HEK293 (cell line): ENCODE results near the gene MOB1B.
"Not testable (repeated sequence)": the region's sequence is repeated elsewhere in the genome, so short reads cannot be mapped to it uniquely, and the experiment has no call there.

ENCODE experiments used
- CTCF ChIA-PET: fragments of 350-600 bp; formaldehyde crosslinking; extraction: SDS; loops from one replicate; lab custom pipeline; 2021; ENCODE audit warnings: antibody characterized with exemption; lab: Yijun Ruan, JAX
- POLR2A ChIA-PET: fragments of 300-600 bp; formaldehyde crosslinking; extraction: SDS; loops from one replicate; lab custom pipeline; 2020; ENCODE audit warnings: antibody characterized with exemption, inconsistent platforms; lab: Yijun Ruan, JAX
- H3K27ac ChIP-seq: fragments of 200-500 bp; sonication (Bioruptor generic); 2 replicates; pipeline ENCODE4 v1.5.1; 2014; ENCODE audit warnings: low read depth, low read length, control low read depth, inconsistent platforms; ENCODE audit errors: extremely low read depth
- H3K36me3 ChIP-seq, 2 experiments: fragments of 200-500 bp in 1 of 2; sonication (Bioruptor generic) in 1 of 2; 1 replicate in 1 of 2; 2 replicates in 1 of 2; pipeline ENCODE4 v1.5.1; 2014 to 2017; ENCODE audit warnings: inconsistent platforms in 2 of 2, low read length in 2 of 2; ENCODE audit not compliant: control insufficient read depth in 2 of 2, insufficient read depth in 1 of 2
- H3K4me1 ChIP-seq: fragments of 200-500 bp; sonication (Bioruptor generic); 2 replicates; pipeline ENCODE4 v1.5.1; 2014; ENCODE audit warnings: mild to moderate bottlenecking, low read length, inconsistent platforms; ENCODE audit not compliant: control insufficient read depth, insufficient read depth
- H3K4me3 ChIP-seq: 2 replicates; pipeline ENCODE4 v1.5.1; 2011; ENCODE audit warnings: low read depth, mild to moderate bottlenecking, control low read depth, low read length, moderate library complexity
- H3K9me3 ChIP-seq: fragments of 200-500 bp; sonication (Bioruptor generic); 2 replicates; pipeline ENCODE4 v1.5.1; 2014; ENCODE audit warnings: low read depth, low read length, inconsistent platforms; ENCODE audit not compliant: control insufficient read depth, insufficient read depth
- GLI4 ChIP-seq: fragments of 450-650 bp; formaldehyde crosslinking; IDR thresholded peaks from 2 replicates; pipeline ENCODE4 v1.5.1; 2016; ENCODE audit warnings: missing biosample characterization, missing genetic modification characterization
- ZBTB7A ChIP-seq: fragments of 450-650 bp; formaldehyde crosslinking; IDR thresholded peaks from 2 replicates; pipeline ENCODE4 v1.5.1; 2016; ENCODE audit warnings: low read depth, missing biosample characterization, missing genetic modification characterization
- ZNF114 ChIP-seq: fragments of 450-650 bp; formaldehyde crosslinking; IDR thresholded peaks from 2 replicates; pipeline ENCODE4 v1.5.0; 2017; ENCODE audit warnings: missing biosample characterization, missing genetic modification characterization
- ZNF121 ChIP-seq: fragments of 450-650 bp; formaldehyde crosslinking; IDR thresholded peaks from 2 replicates; pipeline ENCODE4 v1.5.1; 2016; ENCODE audit warnings: missing biosample characterization, missing genetic modification characterization
- ZNF140 ChIP-seq: fragments of 450-650 bp; formaldehyde crosslinking; IDR thresholded peaks from 2 replicates; pipeline ENCODE4 v1.5.1; 2016; ENCODE audit warnings: missing biosample characterization, missing genetic modification characterization
- ZNF16 ChIP-seq: fragments of 450-650 bp; formaldehyde crosslinking; IDR thresholded peaks from 2 replicates; pipeline ENCODE4 v1.5.1; 2016; ENCODE audit warnings: low read depth, missing biosample characterization, missing genetic modification characterization
- ZNF24 ChIP-seq: fragments of 450-650 bp; formaldehyde crosslinking; IDR thresholded peaks from 2 replicates; pipeline ENCODE4 v1.5.1; 2016; ENCODE audit warnings: missing biosample characterization, missing genetic modification characterization
- ZNF248 ChIP-seq: fragments of 450-650 bp; formaldehyde crosslinking; IDR thresholded peaks from 2 replicates; pipeline ENCODE4 v1.5.1; 2017; ENCODE audit warnings: missing biosample characterization, missing genetic modification characterization
- ZNF341 ChIP-seq: fragments of 450-650 bp; formaldehyde crosslinking; IDR thresholded peaks from 2 replicates; pipeline ENCODE4; 2016; ENCODE audit warnings: low read depth, missing biosample characterization, missing genetic modification characterization
- ZNF404 ChIP-seq: fragments of 450-650 bp; formaldehyde crosslinking; IDR thresholded peaks from 2 replicates; pipeline ENCODE4 v1.5.1; 2017; ENCODE audit warnings: missing biosample characterization, missing genetic modification characterization
- ZNF423 ChIP-seq: fragments of 450-650 bp; formaldehyde crosslinking; IDR thresholded peaks from 2 replicates; pipeline ENCODE4 v1.5.1; 2016; ENCODE audit warnings: missing biosample characterization, missing genetic modification characterization
- ZNF521 ChIP-seq: fragments of 450-650 bp; formaldehyde crosslinking; IDR thresholded peaks from 2 replicates; pipeline ENCODE4 v1.5.1; 2017; ENCODE audit warnings: missing biosample characterization, mild to moderate bottlenecking, missing genetic modification characterization
- ZNF596 ChIP-seq: fragments of 450-650 bp; IDR thresholded peaks from 2 replicates; pipeline ENCODE4 v1.5.0; 2018; ENCODE audit warnings: missing biosample characterization, mild to moderate bottlenecking, missing genetic modification characterization, moderate library complexity
- ZNF623 ChIP-seq: fragments of 450-650 bp; formaldehyde crosslinking; IDR thresholded peaks from 2 replicates; pipeline ENCODE4 v1.5.1; 2016; ENCODE audit warnings: missing biosample characterization, missing genetic modification characterization
- ZNF664 ChIP-seq: fragments of 450-650 bp; formaldehyde crosslinking; IDR thresholded peaks from 2 replicates; pipeline ENCODE4 v1.5.1; 2016; ENCODE audit warnings: missing biosample characterization, missing genetic modification characterization
- TF ChIP-seq, protein P1 (sequence below): fragments of 450-650 bp; formaldehyde crosslinking; IDR thresholded peaks from 2 replicates; pipeline ENCODE4 v1.5.1; 2016; ENCODE audit warnings: missing biosample characterization, missing genetic modification characterization

MOB1B gene

DNA sequence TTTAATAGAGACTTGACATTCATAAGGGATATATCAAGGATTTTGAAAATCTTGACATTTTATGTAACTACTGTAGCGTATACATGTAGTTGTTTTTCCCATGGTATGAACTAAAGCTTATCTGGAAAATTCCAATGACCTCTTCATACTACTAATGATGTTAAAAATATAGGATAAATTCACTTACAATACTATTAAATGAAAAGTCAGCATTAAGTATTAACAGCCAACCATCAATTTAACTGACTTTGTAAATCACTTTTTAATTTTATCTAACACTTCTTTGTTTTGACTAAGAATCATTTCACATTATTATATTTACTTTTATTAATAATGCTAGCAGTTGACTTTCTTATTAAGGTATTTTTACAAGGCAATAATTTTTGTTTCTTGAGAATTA is 125.4 kb downstream of the MOB1B start:
- H3K9me3 ChIP-seq, result no peaks in the 10 kb centered on the region
- H3K27ac ChIP-seq, result no peak overlapping the region
- 0 out of 2 replicates have a peak, but pooled peaks cover 3% of the 10 kb centered on the region for H3K4me1 ChIP-seq
- POLR2A ChIA-PET, result no interaction called here
- H3K4me3 ChIP-seq, result no peak overlapping the region
- no peak for TF ChIP-seq ZNF140
- no peak for TF ChIP-seq ZNF423 (tag by site-specific recombination)
- TF ChIP-seq ZNF114 (tag by site-specific recombination), result no peak
- TF ChIP-seq ZNF404, result no peak
- TF ChIP-seq, protein P1, sequence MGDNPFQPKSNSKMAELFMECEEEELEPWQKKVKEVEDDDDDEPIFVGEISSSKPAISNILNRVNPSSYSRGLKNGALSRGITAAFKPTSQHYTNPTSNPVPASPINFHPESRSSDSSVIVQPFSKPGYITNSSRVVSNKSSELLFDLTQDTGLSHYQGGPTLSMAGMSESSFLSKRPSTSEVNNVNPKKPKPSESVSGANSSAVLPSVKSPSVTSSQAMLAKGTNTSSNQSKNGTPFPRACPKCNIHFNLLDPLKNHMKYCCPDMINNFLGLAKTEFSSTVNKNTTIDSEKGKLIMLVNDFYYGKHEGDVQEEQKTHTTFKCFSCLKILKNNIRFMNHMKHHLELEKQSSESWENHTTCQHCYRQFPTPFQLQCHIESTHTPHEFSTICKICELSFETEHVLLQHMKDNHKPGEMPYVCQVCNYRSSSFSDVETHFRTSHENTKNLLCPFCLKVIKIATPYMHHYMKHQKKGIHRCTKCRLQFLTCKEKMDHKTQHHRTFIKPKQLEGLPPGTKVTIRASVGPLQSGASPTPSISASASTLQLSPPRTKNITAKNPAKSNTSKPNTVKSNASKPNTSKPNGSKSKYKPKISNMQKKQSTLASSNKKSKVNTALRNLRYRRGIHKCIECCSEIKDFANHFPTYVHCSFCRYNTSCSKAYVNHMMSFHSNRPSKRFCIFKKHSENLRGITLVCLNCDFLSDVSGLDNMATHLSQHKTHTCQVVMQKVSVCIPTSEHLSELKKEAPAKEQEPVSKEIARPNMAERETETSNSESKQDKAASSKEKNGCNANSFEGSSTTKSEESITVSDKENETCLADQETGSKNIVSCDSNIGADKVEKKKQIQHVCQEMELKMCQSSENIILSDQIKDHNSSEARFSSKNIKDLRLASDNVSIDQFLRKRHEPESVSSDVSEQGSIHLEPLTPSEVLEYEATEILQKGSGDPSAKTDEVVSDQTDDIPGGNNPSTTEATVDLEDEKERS (tag by site-specific recombination), result no peak
- no peak for TF ChIP-seq ZBTB7A
- no peak for TF ChIP-seq ZNF121 (tag by site-specific recombination)
- no peak for TF ChIP-seq GLI4
- TF ChIP-seq ZNF341, result no peak
- TF ChIP-seq ZNF623 (tag by site-specific recombination), result no peak
- no peak for TF ChIP-seq ZNF596 (tag by site-specific recombination)
- no peak for TF ChIP-seq ZNF248 (tag by site-specific recombination)
- TF ChIP-seq, all 188 proteins: peak for 0
- CTCF ChIA-PET, result interaction anchor here (0.6 kb wide), 1 partner anchor 9 kb away, joined by 5 read pairs; no protein-coding TSS in a partner anchor
- H3K36me3 ChIP-seq, result peaks cover 4 to 38% of the 10 kb centered on the region in 2 experiments; a peak in 2 of 3 replicates

DNA sequence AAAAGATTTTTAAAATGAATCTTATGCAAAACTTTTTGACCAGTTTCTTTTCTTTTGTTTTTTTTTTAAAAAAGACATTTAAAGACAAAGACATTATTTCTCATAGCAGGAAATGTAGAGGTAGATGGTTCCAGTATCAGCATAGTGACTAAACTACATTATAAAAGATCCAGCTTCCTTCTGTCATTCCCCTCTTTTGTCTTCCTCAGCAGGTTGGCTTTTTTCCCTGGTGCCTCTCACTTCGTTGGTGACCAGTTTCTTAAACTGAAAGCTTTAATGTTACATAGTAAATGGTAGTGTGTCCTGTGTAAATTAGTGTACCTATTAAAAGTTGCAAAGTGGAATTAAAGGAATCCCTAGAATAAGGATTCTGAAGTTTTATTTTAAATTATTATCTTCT is 127.3 kb downstream of the MOB1B start:
- no peak for TF ChIP-seq ZNF521 (tag by site-specific recombination)
- no peak for TF ChIP-seq ZNF24 (tag by site-specific recombination)
- TF ChIP-seq ZNF664 (tag by site-specific recombination), result no peak
- no peak for TF ChIP-seq ZNF423 (tag by site-specific recombination)
- TF ChIP-seq ZNF16, result no peak
- Histone ChIP-seq H3K27ac (no peak overlapping the region), H3K9me3 (no peaks in the 10 kb centered on the region), H3K4me3 (no peak overlapping the region), H3K36me3 (peaks cover 4 to 37% of the 10 kb centered on the region in 2 experiments; a peak in 2 of 3 replicates), H3K4me1 (0 out of 2 replicates have a peak, but pooled peaks cover 3% of the 10 kb centered on the region)
- POLR2A ChIA-PET, result no interaction called here
- CTCF ChIA-PET, result no interaction called here

DNA sequence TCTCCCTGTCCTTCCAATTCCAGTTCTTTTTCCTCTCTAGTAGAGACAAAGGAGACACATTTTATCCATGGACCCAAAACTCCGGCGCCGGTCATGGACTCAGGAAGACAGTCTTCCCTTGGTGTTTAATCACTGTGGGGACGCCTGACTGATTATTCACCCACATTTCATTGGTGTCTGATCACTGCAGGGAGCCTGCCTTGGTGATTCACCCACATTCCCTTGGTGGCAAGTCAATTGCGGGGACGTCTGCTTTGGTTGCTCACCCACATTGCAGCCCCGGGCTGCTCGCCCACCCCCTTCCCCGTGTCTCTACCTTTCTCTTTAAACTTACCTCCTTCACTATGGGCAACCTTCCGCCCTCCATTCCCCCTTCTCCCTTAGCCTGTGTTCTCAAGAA is 129.9 kb downstream of the MOB1B start:
- H3K4me1 ChIP-seq, POLR2A ChIA-PET, H3K27ac ChIP-seq, H3K9me3 ChIP-seq, H3K4me3 ChIP-seq, CTCF ChIA-PET: not testable (repeated sequence)
- peaks cover 4 to 37% of the 10 kb centered on the region in 2 experiments; a peak in 2 of 3 replicates for H3K36me3 ChIP-seq
